ENCODE results near the gene RADIL.
"Not testable (repeated sequence)": the region's sequence is repeated elsewhere in the genome, so short reads cannot be mapped to it uniquely, and the experiment has no call there.

Gene RADIL

DNA sequence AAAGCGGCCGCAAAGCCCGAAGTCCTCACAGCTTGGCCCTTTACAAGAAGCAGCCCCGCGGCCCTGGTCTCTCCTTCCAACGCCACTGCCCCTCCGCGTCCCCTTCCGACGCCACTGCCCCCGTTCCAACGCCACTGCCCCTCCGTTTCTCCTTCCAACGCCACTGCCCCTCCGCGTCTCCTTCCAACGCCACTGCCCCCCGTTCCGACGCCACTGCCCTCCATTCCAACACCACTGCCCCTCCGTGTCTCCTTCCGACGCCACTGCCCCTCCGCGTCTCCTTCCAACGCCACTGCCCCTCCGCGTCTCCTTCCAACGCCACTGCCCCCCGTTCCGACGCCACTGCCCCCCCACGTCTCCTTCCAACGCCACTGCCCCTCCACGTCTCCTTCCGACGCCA lies 75.0 kb downstream of the RADIL start:
- DNase-seq (ENCODE audit: low spot score), result no peak

DNA sequence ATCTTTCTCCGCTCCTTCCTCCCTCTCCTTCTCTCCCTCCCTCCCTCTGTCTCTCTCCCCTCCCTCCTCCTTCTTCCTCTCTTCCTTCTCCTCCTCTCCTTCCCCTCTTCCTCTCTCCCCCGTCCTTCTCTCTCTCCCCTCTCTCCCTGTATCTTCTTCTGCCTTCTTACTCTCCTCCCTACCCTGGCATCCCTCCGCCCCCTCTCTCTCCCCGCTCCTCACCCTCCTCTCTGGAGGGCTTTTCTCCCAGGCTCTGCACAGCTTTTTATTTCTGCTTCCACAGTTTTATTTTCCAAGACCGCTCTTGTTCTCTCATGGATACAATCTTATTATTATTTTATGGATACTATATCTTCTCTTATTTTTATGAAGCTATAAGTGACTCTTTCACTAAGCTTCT lies 75.5 kb downstream of the RADIL start:
- DNase-seq (ENCODE audit: low spot score), result no peak

DNA sequence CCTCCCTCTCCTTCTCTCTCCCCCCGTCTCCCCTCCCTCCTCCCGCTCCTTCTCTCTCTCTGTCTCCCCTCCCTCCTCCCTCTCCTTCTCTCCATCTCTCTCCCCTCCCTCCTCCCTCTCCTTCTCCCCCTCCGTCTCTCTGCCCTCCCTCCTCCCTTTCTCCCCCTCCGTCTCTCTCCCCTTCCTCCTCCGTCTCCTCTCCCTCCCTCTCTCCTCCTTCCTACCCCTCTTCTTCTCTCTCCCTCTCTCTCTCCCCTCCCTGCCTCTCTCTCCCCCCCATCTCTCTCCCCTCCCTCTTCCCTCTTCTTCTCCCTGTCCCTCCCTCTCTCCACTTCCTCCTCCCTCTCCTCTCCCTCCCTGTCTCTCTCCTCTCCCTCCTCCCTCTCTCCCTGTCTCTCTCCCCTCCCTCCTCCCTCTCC lies 75.9 kb downstream of the RADIL start:
- no peak for DNase-seq (ENCODE audit: low spot score)

DNA sequence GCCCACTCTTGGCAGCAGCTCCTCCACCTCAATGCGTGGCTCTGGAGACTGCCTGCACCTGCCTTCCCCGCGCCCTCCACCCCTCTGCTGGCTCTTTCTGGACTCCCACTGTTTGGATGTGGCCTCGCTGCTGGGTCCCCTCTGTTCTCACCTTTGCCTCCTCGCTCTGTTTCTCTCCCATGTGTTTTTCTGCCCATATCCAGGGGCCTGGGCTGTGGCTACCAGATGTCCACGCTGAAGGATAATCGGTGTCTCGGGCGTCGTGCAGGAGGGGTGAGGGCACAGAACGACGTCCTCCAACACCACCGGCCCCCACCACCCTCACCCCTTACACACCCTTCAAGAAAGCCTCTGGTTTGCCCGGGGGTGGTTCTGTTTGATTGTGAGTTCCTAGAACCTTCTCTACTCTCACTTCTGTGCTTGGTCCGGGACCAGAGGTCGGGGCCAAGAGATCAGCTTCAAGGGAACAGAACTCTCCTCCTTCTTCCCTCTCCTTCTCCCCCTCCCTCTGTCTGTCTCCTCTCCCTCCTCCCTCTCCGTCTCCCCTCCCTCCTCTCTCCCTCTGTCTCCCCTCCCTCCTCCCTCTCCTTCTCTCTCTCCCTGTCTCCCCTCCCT lies 76.4 kb downstream of the RADIL start:
- DNase-seq (ENCODE audit: low spot score), result no peak

DNA sequence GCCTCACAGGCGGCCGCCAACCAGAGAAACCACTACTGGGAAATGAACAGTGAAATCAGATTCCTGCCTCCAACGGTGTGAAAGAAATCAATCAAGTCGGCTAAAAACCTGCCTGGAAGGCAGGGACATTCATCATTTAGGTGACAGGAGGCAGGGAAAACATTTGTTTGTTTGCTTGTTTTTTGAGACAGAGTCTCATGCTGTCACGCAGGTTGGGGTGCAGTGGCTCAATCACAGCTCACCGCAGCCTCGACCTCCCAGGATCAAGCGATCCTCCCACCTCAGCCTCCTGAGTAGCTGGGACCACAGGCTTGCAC lies 77.6 kb downstream of the RADIL start:
- DNase-seq (ENCODE audit: low spot score), result no peak

DNA sequence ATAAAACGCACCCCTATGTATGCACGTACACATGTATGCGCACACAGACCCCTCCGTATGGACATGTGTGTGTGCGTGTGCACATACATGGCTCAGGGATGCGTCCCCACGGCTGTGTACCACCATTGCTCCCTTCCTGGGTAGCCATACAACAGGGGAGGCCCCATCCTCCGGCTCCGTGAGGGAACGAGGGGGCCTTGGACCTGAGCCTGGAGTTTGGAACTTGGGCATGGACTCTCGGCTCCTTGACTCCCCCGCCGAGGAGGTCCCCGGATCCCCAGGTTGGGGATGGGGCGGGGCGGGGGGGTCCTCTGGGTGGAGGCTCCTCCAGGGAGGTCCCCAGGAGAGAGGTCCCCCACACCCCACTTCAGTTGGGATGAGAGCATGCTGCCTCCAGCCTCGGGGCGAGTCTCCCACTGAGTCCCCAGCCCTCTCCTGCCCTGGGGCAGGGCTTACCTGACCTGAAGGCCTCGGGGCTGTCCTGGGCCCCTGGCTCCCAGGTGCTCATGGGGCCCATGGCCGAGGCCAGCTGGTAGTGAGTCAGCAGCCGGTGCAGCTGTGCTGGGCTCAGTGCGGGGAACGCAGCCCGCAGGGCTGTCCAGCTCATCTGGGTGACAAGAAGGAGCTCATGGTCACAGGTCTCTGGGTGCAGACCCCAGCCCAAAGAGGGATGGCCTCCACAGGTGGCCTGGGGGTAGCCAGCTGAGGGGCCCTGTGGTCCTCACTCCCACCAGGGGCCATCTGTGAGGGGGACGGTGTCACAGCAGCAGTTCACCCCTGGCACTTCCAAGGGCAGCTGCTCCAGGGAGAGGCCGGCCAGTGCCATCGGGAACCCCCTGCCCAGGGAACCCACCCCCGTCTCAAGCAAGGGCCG lies 78.2 kb downstream of the RADIL start:
- no peak for DNase-seq (ENCODE audit: low spot score)

DNA sequence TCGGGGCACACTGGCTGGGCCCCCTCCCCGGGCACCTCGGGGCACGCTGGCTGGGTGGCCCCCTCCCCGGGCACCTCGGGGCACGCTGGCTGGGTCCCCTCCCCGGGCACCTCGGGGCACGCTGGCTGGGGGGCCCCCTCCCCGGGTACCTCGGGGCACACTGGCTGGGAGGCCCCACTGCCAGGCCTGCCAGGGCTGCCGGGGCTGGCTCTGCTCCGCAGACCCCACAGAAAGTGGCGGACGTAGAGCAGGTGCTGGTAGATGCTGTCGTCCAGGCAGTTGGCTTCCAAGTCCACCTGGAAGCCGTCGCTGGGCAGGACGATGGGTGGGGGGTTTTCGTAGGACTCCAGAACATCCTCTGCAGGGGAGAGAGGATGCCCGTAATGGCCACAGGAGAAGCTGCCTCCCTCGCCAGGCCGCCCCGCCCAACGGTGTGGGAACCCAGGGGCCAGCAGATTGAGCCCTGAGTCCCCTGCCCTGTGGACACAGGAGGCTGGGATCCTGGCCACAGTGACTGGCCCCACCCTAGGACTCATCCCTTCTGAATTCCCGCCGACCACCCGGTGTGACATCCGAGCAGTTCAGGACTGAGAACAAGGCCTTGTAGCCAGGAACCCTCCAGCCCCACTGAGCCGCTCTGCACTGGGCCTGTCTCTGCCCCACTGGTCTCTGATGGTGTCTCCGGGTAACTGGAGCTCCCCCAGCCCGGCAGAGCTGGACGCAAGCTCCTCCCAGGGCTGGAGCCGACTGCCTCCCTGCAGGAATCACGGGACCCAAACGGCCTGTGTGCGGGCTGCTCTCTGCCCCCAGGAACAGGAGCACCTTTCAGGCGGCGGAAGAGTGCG lies 79.9 kb downstream of the RADIL start:
- DNase-seq (ENCODE audit: low spot score), result no peak

DNA sequence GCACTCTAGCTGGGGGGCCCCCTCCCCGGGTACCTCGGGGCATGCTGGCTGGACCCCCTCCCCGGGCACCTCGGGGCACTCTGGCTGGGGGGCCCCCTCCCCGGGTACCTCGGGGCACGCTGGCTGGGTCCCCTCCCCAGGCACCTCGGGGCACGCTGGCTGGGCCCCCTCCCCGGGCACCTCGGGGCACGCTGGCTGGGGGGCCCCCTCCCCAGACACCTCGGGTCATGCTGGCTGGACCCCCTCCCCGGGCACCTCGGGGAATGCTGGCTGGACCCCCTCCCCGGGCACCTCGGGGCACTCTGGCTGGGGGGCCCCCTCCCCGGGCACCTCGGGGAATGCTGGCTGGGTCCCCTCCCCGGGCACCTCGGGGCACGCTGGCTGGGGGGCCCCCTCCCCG lies 80.9 kb downstream of the RADIL start:
- not testable (repeated sequence) for DNase-seq (ENCODE audit: low spot score)

DNA sequence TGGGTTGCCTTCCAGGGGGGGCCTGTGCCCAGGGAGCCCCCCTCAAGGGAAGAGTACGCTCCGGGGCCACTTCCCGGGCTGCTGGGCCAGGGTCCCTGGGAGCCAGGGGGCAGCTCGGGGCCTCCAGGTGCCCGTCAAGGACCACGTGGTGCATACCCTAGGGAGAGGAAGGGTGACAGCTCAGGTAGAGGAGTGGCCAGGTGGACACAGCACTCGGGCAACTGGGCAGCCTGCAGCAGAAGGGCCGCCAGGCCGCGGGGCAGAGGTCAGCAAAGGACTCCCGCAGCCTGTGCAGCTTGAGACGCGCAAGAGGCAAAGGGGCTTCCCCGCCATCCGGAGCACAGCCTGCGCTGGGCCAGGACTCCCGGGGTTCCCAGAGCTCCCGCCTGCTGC lies 81.7 kb downstream of the RADIL start:
- no peak for DNase-seq (ENCODE audit: low spot score)

DNA sequence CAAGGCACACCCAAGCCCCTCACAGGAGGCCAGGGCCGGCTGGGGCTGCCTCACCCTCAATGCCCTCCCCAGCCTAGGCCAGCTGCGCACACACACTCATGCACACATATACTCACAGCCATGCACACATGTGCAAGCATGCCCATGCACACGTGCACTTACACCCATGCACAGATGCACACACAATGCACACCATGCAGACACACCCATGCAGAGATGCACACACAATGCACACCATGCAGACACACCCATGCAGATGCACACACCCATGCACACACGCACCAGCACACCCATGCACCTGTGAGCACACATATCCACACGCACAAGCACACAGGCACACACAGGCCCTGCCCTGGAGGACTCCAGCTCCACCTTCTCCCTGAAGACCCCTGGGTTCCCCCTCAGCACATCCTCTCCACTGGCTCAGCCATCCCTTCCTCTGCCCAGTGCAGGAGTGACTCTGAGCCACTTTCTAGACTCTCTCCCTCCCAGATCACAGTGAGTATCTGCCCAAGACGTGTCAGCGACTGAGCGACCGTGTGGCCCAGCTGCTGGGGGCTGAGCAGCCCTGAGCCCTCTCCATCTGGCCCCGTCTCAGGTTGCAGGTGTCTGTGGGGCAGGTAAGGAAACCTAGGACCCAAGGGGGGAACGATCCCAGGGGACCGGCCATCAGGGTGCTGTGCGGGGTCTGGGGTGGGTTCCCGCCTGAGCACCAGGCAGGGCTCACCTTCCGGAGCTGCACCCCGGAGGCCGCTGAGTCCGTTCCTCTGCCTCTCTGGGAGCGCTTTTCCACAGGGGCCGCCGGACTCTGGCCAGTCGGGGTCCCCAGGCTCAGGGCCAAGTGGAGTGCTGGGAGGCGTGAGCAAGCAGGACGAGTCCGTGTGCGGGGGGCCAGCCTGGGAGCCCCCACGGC lies 82.3 kb downstream of the RADIL start:
- no peak for DNase-seq (ENCODE audit: low spot score)

DNA sequence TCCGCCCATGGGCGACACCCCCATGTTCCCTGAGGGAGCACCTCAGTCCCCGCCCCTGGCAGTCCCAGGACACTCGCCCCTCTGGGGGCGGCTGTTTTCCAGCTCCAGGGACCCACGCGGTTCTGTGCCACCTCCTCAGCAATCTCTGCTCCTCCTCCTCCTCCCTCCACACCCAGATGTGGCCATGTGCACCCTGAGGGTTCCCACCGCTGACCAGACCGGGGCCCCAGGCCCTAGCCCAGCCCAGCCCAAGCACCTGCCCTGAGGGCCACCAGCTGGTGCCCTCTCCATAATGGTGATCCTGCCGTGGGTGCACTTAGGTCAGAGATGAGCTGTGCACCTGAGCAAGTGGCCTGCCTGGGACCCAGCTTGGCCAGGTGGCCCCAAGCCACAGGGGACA lies 83.0 kb downstream of the RADIL start:
- no peak for DNase-seq (ENCODE audit: low spot score)

DNA sequence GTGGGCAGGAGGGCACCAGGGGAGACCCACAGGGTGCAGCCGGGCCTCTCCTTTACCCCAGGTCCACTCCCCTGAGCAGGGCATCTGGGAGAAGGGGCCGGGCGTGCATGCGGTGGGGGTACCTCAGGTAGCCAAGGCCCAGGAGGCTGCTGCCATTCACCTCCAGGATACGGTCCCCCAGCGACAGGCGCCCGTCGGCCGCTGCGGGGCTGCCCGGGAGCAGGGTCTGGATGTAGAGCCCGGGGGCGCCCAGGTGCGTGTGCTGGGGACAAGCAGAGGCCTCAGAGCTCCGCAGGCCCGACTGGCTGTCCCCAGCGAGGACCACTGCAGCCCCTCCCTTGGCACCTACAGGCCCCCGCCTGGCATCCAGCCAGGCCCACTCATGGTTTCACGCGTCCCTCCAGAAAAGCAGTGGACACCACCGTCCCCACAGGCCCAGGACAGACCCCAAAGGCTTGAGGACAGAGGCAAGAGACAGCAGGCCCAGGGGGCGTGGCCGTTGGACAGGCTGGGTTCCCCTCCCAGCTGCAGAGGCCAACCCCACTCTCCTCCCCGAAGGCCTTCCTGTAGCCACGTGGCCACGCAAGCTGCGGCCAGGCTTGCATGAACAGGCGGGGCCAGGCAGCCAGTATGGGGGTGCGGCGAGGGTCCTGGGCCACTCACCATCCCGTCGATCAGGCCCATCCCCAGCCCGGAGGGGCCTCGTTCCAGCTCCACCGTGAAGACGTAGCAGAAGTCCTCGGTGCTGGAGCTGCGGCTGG lies 83.8 kb downstream of the RADIL start:
- no peak for DNase-seq (ENCODE audit: low spot score)

DNA sequence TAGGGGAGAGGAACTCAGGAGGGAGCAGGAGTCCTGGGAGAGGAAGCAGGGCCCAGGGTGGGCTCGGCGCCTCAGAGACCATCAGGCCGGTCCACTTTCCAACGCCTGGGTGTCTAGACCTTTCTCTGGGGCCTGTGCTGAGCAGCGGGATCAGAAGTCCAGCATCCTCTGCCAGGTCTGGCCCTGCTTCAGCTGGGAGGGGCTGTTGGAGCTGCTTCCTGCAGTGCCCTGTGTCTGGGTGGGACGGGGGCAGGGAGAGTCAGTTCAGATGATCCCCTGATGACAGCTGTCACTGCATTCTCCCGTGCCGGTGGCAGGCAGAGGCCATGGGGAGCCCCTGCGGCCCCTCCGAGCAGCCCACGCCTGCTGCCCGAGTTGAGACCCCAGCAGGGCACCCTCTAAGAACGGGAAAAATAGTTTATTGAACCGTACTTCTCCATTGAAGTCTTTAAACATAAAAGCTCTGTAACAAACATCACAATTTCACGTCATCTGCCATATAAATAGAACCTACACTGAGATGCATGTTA lies 84.7 kb downstream of the RADIL start:
- DNase-seq (ENCODE audit: low spot score), result peak; percentile 42

DNA sequence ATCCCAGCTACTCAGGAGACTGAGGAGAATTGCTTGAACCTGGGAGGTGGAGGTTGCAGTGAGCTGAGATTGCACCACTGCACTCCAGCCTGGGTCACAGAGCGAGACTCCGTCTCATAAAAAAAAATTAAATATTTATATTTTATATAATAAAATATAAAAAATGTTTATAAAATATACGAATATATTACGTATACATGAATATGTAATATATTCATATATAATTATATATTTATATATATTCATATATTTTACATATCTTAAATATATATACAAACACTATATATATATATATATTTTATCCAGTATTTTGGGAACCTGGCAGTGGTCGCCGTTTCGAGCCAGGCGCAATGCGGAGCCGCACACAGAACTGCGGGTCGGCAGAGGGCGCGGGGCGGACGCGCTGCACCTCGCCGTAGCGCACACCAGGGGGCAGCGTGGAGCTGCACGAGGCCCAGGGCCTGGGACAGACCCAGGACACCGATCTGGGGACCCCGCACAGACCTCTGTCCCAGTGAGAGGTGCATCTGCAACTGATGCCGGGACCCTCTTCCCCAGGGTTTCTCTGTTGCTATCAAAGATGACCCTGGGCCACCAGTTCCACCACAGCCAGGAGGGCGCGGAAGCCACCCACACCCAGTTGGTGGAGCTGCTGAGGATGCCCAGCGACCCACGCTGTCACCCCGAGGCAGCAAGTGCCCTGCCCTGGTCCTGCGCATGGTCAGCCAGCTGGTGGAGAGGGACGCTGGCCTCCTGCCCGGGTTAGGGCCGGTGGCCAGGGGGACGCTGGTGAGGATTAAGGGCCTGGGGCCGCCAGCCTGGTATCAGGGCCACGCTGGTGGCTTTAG lies 85.4 kb downstream of the RADIL start:
- peak; percentile 58 for DNase-seq (ENCODE audit: low spot score)

DNA sequence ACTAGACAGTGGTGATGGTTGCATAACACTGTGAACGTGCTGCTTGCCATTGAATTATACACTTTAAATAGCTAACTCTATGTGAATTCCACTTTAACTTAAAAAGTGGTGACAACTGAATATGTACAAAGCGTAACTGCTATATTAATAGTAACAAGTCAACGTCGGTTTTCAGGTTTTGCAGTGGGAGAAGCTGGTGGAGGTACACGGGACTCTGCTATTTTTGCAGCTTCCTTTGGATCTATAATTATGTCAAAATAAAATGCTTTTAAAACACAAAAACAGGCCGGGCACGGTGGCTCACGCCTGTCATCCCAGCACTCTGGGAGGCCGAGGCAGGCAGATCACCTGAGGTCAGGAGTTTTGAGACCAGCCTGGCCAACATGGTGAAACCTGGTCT lies 87.1 kb downstream of the RADIL start:
- DNase-seq (ENCODE audit: low spot score), result no peak

DNA sequence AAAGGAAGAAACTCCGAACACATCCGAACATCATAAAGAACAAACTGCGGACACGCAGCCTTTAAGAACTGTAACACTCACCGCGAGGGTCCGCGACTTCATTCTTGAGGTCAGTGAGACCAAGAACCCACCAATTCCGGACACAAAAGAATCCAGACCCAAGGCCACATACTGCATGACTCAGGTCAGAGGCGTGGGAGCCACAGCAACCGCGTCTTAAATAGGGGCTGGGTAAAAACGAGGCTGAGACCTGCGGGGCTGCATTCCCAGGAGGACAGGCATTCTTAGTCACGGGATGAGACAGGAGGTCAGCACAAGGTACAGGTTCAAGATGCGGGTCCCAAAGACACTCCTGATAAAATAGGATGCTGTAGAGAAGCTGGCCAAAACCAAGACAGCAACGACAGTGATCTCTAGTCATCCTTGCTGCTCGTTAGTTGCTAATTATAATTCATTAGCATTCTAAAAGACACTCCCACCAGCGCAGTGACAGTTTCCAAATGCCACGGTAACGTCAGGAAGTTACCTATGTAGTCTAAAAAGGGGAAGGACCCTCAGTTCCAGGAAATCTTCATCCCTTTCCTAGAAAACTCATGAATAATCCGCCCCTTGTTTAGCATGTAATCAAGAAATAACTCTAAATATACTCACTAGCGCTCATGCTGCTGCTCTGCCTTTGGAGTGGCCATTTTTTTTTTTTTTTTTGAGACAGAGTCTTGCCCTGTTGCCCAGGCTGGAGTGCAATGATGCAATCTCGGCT lies 88.7 kb downstream of the RADIL start:
- DNase-seq (ENCODE audit: low spot score), result no peak

DNA sequence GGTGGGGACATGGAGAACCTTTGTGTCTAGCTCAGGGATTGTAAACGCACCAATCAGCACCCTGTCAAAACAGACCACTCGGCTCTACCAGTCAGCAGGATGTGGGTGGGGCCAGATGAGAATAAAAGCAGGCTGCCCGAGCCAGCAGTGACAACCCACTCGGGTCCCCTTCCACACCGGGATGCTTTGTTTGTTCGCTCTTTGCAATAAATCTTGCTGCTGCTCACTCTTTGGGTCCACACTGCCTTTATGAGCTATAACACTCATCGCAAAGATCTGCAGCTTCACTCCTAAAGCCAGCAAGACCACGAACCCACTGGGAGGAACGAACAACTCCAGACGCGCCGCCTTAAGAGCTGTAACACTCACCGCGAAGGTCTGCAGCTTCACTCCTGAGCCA lies 89.3 kb downstream of the RADIL start:
- DNase-seq (ENCODE audit: low spot score), result not testable (repeated sequence)

DNA sequence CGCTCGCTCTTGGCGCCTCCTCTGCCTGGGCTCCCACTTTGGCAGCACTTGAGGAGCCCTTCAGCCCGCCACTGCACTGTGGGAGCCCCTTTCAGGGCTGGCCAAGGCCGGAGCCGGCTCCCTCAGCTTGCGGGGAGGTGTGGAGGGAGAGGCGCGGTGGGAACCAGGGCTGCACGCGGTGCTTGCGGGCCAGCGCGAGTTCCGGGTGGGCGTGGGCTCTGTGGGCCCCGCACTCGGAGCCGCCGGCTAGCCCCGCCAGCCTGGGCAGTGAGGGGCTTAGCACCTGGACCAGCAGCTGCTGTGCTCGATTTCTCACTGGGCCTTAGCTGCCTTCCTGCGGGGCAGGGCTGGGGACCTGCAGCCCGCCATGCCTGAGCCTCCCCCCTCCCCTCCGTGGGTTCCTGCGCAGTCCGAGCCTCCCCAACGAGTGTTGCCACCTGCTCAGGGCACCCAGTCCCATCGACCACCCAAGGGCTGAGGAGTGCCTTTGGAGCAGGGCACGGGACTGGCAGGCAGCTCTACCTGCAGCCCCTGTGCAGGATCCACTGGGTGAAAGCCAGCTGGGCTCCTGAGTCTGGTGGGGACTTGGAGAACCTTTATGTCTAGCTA lies 90.0 kb downstream of the RADIL start:
- DNase-seq (ENCODE audit: low spot score), result not testable (repeated sequence)

All from cerebellar cortex (tissue), 1 donor.